Measurements from ENCODE around the gene CFDP1. TPM values are rescaled to one million over a fixed set of nuclear protein-coding genes. Genes with fewer than 3 reads are reported as not detected.
A peak's percentile ranks its signal among the peaks of the same experiment; 100 is the strongest.

CFDP1 gene
- total and polyA plus RNA-seq, 2 of the 13 experiments (the other 11 are each of a cell fraction or from before 2014, with no cell fraction given) = 78.6 to 153 TPM

GRCh38 chr16:75265911-75266701 lies 167.2 kb downstream of the CFDP1 start (continued):
- TF ChIP-seq FOXP4 (CRISPR knock-in tag; IDR thresholded peaks at IDR 0.05) = peak; percentile 60
- TF ChIP-seq SIX4 (CRISPR knock-in tag; IDR thresholded peaks at IDR 0.05) = no peak
- TF ChIP-seq ZNF326 (CRISPR knock-in tag; IDR thresholded peaks at IDR 0.05; ENCODE audit: borderline replicate concordance) = no peak
- TF ChIP-seq GZF1 (CRISPR knock-in tag; IDR thresholded peaks at IDR 0.05) = 0 out of 2 replicates have a peak, but pooled peaks have one; percentile 39
- no peak for TF ChIP-seq HNRNPUL1 (IDR thresholded peaks at IDR 0.05; ENCODE audit: low read depth, low read length)
- peak; percentile 68; the same call in 1 of the 2 replicates for TF ChIP-seq E2F2 (CRISPR knock-in tag; IDR thresholded peaks at IDR 0.05; ENCODE audit: borderline replicate concordance)
- TF ChIP-seq NR2F1 (CRISPR knock-in tag; IDR thresholded peaks at IDR 0.05) = peak in 1 of 2 experiments; percentile 20; a peak in 1 of 4 replicates
- peak; percentile 85 for TF ChIP-seq MYC (CRISPR knock-in tag; IDR thresholded peaks at IDR 0.05; ENCODE audit: borderline replicate concordance)
- TF ChIP-seq ZNF234 (CRISPR knock-in tag; conservative IDR thresholded peaks at IDR 0.05) = peak; percentile 85; the same call in 1 of the 2 replicates
- TF ChIP-seq ZNF607 (CRISPR knock-in tag; IDR thresholded peaks at IDR 0.05; ENCODE audit: borderline replicate concordance) = no peak; the same call in 1 of the 2 replicates
- peak; percentile 63 for TF ChIP-seq PAXIP1 (CRISPR knock-in tag; conservative IDR thresholded peaks at IDR 0.05)
- TF ChIP-seq ZNF292 (CRISPR knock-in tag; IDR thresholded peaks at IDR 0.05; ENCODE audit: borderline replicate concordance, low read depth) = no peak; the same call in 1 of the 2 replicates
- no peak for TF ChIP-seq ZNF569 (CRISPR knock-in tag; IDR thresholded peaks at IDR 0.05; ENCODE audit: borderline replicate concordance)
- TF ChIP-seq SRF (IDR thresholded peaks at IDR 0.05; ENCODE audit: low read depth, low read length) = no peak
- TF ChIP-seq ZNF720 (CRISPR knock-in tag; IDR thresholded peaks at IDR 0.05) = no peak
- no peak for TF ChIP-seq NFE2L2 (IDR thresholded peaks at IDR 0.05; ENCODE audit: low read length)
- no peak for TF ChIP-seq KDM5A (IDR thresholded peaks at IDR 0.05; ENCODE audit: borderline replicate concordance, low read length)
- TF ChIP-seq THYN1 (CRISPR knock-in tag; IDR thresholded peaks at IDR 0.05; ENCODE audit: borderline replicate concordance, low read depth) = 0 out of 2 replicates have a peak, but pooled peaks have one; percentile 33

Measured in HepG2 (cell line).